ENCODE measurements around the gene ZBTB3. TPM values are rescaled to one million over a fixed set of nuclear protein-coding genes. Genes with fewer than 3 reads are reported as not detected.
"Not testable (repeated sequence)": the region's sequence is repeated elsewhere in the genome, so short reads cannot be mapped to it uniquely, and the experiment has no call there.

The ZBTB3 gene
- polyA plus RNA-seq, 3 donors: 1.7 to 4.2 (median 2.9) TPM

- no peak overlapping the region for H3K27ac ChIP-seq (ENCODE audit: low read depth, low read length)
- 1 to 2% (median 1%) methylated on average over 18 of the region's 18 CpGs for WGBS, 3 donors
Measured at GRCh38 chr11:62770778-62771143, 16.8 kb upstream of the ZBTB3 start.

- 32 to 41% (median 38%) methylated on average over 9 of the region's 9 CpGs for WGBS, 3 donors
- H3K27ac ChIP-seq (ENCODE audit: low read depth, low read length): not testable (repeated sequence)
Measured at GRCh38 chr11:62760867-62761227, 6.9 kb upstream of the ZBTB3 start.

GRCh38 chr11:62757846-62758788 is 4.2 kb upstream of the ZBTB3 start:
- 63 to 71% (median 67%) methylated on average over 9 of the region's 9 CpGs for WGBS, 3 donors
- no peak overlapping the region for H3K27ac ChIP-seq (ENCODE audit: low read depth, low read length)

- WGBS, 3 donors: 73 to 87% (median 85%) methylated on average over 10 of the region's 10 CpGs
- no peak overlapping the region for H3K27ac ChIP-seq (ENCODE audit: low read depth, low read length)
Measured at GRCh38 chr11:62755086-62755615, 1.2 kb upstream of the ZBTB3 start.

GRCh38 chr11:62752994-62753735 is 795 bp downstream of the ZBTB3 start:
- WGBS, 3 donors: 62 to 75% (median 73%) methylated on average over 15 of the region's 15 CpGs
- H3K27ac ChIP-seq (ENCODE audit: low read depth, low read length): no peak overlapping the region

GRCh38 chr11:62752177-62752785 is 1.7 kb downstream of the ZBTB3 start:
- WGBS, 3 donors: 95 to 97% (median 97%) methylated on average over 14 of the region's 14 CpGs
- H3K27ac ChIP-seq (ENCODE audit: low read depth, low read length): no peak overlapping the region

- WGBS, 3 donors: 94 to 97% (median 96%) methylated on average over 5 of the region's 5 CpGs
Measured at GRCh38 chr11:62749931-62750330, 4.0 kb downstream of the ZBTB3 start.

GRCh38 chr11:62747475-62748160 is 6.3 kb downstream of the ZBTB3 start:
- 66 to 90% (median 87%) methylated on average over 9 of the region's 9 CpGs for WGBS, 3 donors
- no peak overlapping the region for H3K27ac ChIP-seq (ENCODE audit: low read depth, low read length)

More at GRCh38 chr11:62749931-62750330, 4.0 kb downstream of the ZBTB3 start:
- not testable (repeated sequence) for H3K27ac ChIP-seq (ENCODE audit: low read depth, low read length)

GRCh38 chr11:62737196-62737595 is 16.8 kb downstream of the ZBTB3 start:
- H3K27ac ChIP-seq (ENCODE audit: low read depth, low read length): no peak overlapping the region

GRCh38 chr11:62732830-62733229 is 21.1 kb downstream of the ZBTB3 start:
- WGBS, 3 donors: 80 to 87% (median 82%) methylated on average over 2 of the region's 2 CpGs
- no peak overlapping the region for H3K27ac ChIP-seq (ENCODE audit: low read depth, low read length)

GRCh38 chr11:62730076-62730475 is 23.9 kb downstream of the ZBTB3 start:
- WGBS, 3 donors: 85 to 88% (median 88%) methylated on average over 14 of the region's 14 CpGs

GRCh38 chr11:62728171-62728988 is 25.6 kb downstream of the ZBTB3 start, which contains the start of gene TTC9C:
Gene TTC9C, plus strand, starts transcription at chr11:62728486. Its CDS starts 363 bp downstream, at chr11:62728849.
- 0% methylated on average over 29 of the region's 29 CpGs for WGBS, 3 donors

More at GRCh38 chr11:62730076-62730475, 23.9 kb downstream of the ZBTB3 start:
- not testable (repeated sequence) for H3K27ac ChIP-seq (ENCODE audit: low read depth, low read length)

GRCh38 chr11:62727872-62728170 is 26.1 kb downstream of the ZBTB3 start:
- no peak overlapping the region for H3K27ac ChIP-seq (ENCODE audit: low read depth, low read length)
- WGBS, 3 donors: 0 to 1% (median 0%) methylated on average over 20 of the region's 20 CpGs

More at GRCh38 chr11:62728171-62728988, 25.6 kb downstream of the ZBTB3 start, which contains the start of gene TTC9C:
- peak within 1 kb of the TSS; percentile 86 for H3K27ac ChIP-seq (ENCODE audit: low read depth, low read length)

GRCh38 chr11:62727165-62727871 is 26.6 kb downstream of the ZBTB3 start, which contains the start of gene HNRNPUL2:
Gene HNRNPUL2, minus strand, starts transcription at chr11:62727457. Its CDS starts 301 bp downstream, at chr11:62727156.
- 0 to 1% (median 0%) methylated on average over 58 to 72 of the region's 72 CpGs for WGBS, 3 donors

GRCh38 chr11:62726915-62727164 is 27.1 kb downstream of the ZBTB3 start:
- WGBS, 3 donors: 0% methylated on average over 18 to 37 of the region's 37 CpGs
- H3K27ac ChIP-seq (ENCODE audit: low read depth, low read length): peak overlapping the region; percentile 86

More at GRCh38 chr11:62727165-62727871, 26.6 kb downstream of the ZBTB3 start, which contains the start of gene HNRNPUL2:
- H3K27ac ChIP-seq (ENCODE audit: low read depth, low read length): peak within 1 kb of the TSS; percentile 86

GRCh38 chr11:62726156-62726914 is 27.6 kb downstream of the ZBTB3 start:
- 0 to 1% (median 0%) methylated on average over 48 to 51 of the region's 51 CpGs for WGBS, 3 donors
- peak overlapping the region; percentile 86 for H3K27ac ChIP-seq (ENCODE audit: low read depth, low read length)

Measured in adipose tissue (tissue), 3 donors.